ENCODE measurements around the gene KPNA6.
"Not testable (repeated sequence)": the region's sequence is repeated elsewhere in the genome, so short reads cannot be mapped to it uniquely, and the experiment has no call there.

KPNA6 gene

GRCh38 chr1:32100359-32100758, 7.5 kb upstream of the KPNA6 start:
- DNase-seq (ENCODE audit: low read depth in 2 of 2, low spot score in 1 of 2): no peak

DNA sequence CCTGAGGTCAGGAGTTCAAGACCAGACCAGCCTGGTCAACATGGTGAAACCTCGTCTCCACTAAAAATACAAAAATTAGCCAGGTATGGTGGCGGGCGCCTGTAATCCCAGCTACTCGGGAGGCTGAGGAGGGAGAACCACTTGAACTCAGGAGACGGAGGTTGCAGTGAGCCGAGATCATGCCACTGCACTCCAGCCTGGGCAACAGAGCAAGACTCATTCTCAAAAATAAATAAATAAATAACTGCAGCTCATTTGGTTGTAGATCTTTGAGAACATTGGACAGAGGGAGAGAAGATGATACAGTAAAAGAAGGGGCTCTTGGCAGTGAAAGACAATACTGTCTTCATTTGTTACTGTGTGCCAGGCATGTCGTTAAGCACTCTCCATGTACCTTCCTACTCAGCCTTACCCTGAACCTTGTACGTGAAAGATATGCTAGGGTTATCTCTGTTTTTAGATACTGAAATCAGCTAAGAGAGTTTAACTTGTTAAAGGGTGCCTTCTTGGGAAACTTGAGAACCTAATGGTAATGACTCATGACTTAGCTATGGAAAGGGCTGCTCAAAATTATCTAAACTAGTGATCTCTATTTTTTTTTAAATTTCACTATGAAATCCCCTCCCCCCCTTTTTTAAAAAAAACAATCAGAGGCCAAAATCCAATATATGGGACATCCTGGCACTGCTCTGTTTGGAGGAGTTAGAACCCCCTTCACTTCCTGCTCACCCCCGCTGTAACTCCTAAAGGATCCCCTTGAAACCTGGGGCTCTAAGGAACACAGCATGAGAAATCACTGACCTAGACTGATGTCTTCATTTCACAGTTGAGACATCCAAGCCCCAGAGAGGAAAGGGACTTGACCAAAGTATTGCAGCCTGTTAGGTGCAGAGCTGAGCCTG, 6.8 kb upstream of the KPNA6 start:
- DNase-seq (ENCODE audit: low read depth in 2 of 2, low spot score in 1 of 2): no peak

DNA sequence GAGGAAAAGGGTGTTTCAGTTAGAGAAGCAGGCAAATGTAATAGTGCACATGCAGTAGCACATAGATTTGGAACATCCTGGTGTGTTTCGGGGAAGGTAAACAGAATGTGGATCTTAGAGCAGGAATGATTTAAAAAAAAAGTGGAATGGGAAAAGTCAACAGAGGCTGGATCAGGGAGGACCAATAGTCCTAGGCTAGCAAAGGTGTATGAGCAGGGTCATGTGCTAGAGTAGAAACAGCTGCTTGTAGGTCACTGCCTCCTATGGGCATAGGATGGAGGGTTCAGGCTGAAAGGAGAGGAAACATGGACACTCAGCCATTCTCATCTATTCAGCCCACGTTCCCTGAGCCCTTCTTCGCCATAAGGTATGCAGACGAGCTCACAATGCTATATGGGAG, 3.7 kb upstream of the KPNA6 start:
- no peak for DNase-seq (ENCODE audit: low read depth in 2 of 2, low spot score in 1 of 2)

- DNase-seq (ENCODE audit: low read depth in 2 of 2, low spot score in 1 of 2): no peak
These were observed 2.5 kb upstream of the KPNA6 start for GRCh38 chr1:32105338-32105737.

DNA sequence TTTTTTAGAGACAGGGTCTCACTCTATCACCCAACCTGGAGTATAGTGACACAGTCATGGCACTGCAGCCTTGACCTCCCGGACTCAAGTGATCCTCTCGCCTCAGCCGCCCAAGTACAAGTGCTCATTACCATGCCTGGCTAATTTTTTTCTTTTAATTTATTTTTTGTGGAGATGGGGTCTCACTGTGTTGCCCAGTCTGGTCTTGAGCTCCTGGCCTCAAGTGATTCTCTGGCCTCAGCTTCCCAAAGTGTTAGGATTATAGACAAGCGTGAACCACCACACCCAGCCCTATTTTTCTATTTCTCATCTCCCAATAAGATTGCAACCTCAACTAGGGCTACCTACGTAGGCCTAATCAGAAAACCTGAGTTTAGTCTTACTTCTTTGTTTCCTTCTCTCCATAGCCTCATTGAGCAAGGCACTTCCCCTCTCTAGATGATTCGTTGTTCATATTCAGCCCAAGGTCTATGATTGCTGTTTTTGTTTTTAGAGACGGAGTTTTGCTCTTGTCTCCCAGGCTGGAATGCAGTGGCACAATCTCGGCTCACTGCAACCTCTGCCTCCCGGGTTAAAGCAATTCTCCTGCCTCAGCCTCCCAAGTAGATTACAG, 1.1 kb upstream of the KPNA6 start:
- no peak for DNase-seq (ENCODE audit: low read depth in 2 of 2, low spot score in 1 of 2)

GRCh38 chr1:32111040-32111623, 3.3 kb downstream of the KPNA6 start:
- no peak for DNase-seq (ENCODE audit: low read depth in 2 of 2, low spot score in 1 of 2)

DNA sequence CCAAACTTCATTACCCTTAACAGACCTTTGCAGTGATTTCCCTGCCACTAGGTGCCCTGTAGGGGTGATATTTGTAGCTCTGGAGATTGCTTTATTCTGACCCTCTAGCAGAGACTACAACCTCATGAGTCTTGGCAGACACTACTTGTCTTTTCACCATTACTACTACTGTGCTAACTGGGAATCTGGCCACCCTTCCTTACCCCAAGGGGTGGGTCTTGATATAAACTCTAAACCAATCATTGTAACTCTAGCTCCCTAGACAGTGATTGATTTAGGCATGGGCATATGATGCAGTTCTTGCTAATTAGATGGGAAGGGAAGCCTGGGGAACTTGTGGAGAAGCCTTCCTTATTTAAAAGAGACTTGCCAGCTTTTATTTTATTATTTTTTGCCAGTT, 3.9 kb downstream of the KPNA6 start:
- DNase-seq (ENCODE audit: low read depth in 2 of 2, low spot score in 1 of 2): no peak

DNA sequence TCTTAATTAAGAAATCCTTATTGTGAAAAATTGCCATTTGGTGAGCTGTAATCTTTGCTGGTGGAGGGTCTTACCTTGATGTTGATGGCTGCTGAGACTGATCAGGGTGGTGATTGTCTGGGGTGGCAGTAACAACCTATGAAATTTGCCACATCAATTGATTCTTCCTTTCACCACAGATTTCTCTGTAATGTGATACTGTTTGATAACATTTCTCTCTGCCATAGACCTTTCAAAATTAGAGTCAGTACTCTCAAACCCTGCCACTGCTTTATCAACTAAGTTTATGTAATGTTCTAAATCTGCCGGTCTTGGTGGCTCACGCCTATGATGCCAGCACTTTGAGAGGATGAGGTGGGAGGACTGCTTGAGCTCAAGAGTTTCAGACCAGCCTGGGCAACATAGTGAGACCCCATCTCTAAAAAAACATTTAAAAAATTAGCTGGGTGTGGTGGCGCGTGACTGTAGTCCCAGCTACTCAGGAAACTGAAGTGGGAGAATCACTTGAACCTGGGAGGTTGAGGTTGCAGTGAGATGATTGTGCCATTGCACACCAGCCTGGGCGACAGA, 5.0 kb downstream of the KPNA6 start:
- no peak for DNase-seq (ENCODE audit: low read depth in 2 of 2, low spot score in 1 of 2)

- not testable (repeated sequence) for DNase-seq (ENCODE audit: low read depth in 2 of 2, low spot score in 1 of 2)
These were observed 5.6 kb downstream of the KPNA6 start for GRCh38 chr1:32113436-32113835.

DNA sequence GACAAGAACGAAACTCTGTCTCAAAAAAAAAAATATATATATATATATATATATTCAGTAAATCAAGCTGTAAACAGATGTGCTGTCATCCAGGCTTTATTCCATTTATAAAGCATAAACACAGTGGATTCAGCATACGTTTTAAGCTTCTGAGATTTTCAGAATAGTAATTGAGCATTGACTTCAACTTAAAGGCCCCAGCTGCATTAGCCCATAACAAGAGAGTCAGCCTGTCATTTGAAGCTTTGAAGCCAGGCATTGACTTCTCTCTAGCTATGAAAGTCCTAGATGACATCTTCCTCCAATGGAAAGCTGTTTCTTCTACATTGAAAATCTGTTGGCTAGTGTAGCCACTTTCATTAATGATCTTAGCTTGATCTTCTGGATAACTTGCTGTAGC, 6.6 kb downstream of the KPNA6 start:
- no peak for DNase-seq (ENCODE audit: low read depth in 2 of 2, low spot score in 1 of 2)

- no peak for DNase-seq (ENCODE audit: low read depth in 2 of 2, low spot score in 1 of 2)
These were observed 7.6 kb downstream of the KPNA6 start for GRCh38 chr1:32115496-32115895.

GRCh38 chr1:32116531-32116930, 8.7 kb downstream of the KPNA6 start:
- DNase-seq (ENCODE audit: low read depth in 2 of 2, low spot score in 1 of 2): no peak

DNA sequence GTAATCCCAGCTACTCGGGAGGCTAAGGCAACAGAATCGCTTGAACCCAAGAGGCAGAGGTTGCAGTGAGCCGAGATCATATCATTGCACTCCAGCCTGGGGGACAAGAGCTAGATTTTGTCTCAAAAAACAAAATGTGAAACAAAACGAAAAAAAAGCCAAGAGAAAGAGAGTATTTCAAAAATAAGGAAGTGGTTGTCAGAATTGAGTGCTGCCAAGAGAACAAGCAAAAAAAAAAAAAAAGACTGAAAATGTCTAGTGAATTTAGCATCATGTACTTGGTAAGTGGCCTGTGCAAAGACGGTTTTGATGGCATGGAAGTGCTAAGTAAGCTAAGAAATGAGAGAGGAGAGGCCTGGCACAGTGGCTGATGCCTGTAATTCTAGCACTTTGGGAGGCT, 14.3 kb downstream of the KPNA6 start:
- no peak for DNase-seq (ENCODE audit: low read depth in 2 of 2, low spot score in 1 of 2)

DNA sequence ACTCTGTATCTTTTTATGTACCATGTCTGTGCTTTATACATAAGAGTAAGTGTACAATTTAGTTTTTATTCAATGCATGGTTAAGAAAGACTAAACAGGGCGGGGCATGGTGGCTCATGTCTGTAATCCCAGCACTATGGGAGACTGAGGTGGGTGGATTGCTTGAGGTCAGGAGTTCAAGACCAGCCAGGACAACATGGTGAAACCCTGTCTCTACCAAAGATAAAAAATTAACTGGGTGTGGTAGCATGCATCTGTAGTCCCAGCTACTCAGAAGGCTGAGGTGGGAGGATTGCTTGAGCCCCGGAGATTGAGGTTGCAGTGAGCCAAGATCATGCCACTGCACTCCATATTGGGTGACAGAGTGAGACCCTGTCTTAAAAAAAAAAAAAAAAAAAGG, 15.5 kb downstream of the KPNA6 start:
- not testable (repeated sequence) for DNase-seq (ENCODE audit: low read depth in 2 of 2, low spot score in 1 of 2)

DNA sequence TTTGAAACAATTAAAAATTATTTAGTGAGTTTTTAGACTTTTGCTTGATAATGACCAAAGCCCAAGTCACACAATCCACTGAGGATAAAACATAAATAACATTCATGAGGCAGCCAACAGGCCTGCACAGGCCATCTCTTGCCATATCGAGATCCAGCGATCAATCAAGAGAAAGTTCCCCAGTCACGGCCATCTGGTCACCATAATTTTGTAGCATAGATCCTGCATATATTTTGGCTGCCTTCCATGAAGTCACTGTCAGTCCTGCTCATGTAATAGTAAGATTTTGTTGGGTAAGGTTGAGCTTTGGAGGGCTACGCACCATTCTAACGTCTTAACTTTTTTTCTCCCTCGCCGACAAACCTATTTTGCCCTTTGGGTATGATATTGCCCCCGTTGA, 17.5 kb downstream of the KPNA6 start:
- no peak for DNase-seq (ENCODE audit: low read depth in 2 of 2, low spot score in 1 of 2)

GRCh38 chr1:32126770-32127169, 18.9 kb downstream of the KPNA6 start:
- DNase-seq (ENCODE audit: low read depth in 2 of 2, low spot score in 1 of 2): no peak

GRCh38 chr1:32127409-32128198, 19.7 kb downstream of the KPNA6 start:
- DNase-seq (ENCODE audit: low read depth in 2 of 2, low spot score in 1 of 2): no peak

DNA sequence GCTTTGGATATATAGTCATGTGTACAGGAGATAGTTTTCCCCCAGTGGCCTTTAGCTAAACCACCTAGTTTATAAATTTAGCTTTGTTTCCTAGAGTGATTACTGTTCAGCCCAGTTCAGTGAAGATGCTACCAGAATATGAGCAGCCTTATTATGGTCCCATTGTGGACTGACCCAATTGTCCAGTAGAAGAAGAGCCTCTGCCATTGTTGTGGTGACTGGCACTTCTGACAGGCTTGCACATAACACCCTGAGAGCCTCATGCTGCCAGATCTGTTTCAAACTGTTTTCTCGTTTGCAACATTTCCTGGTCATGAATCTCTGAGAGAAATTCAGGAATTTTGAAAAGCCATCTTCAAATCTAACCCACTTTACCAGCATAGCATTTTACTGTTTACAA, 20.6 kb downstream of the KPNA6 start:
- no peak for DNase-seq (ENCODE audit: low read depth in 2 of 2, low spot score in 1 of 2)

DNA sequence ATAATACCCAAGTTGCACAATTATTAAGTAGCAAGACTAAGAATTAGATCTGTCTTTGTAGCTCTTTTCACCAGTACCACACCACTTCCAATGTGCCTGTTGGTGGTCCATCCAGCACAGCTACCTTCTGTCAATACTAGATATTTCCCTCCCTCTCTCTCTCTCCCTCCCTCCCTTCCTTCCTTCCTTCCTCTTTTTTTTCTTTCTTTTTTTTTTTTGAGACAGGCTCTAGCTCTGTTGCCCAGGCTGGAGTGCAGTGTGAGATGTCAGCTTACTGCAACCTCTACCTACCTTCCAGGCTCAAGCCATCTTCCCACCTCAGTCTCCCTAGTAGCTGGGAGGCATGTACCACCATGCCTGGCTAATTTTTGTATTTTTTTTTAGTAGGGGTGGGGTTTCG, 21.1 kb downstream of the KPNA6 start:
- DNase-seq (ENCODE audit: low read depth in 2 of 2, low spot score in 1 of 2): no peak

- DNase-seq (ENCODE audit: low read depth in 2 of 2, low spot score in 1 of 2): not testable (repeated sequence)
These were observed 26.1 kb downstream of the KPNA6 start for GRCh38 chr1:32133950-32134280.

- no peak for DNase-seq (ENCODE audit: low read depth in 2 of 2, low spot score in 1 of 2)
These were observed 29.3 kb downstream of the KPNA6 start for GRCh38 chr1:32137111-32137510.

All from stimulated activated CD8-positive, alpha-beta memory T cell treated with anti-CD3 and anti-CD28 coated beads, Interleukin-4, amount 100 ng/mL, for 4 hours (primary cell).